Right atrium auricular region (tissue), 2 donors: Measurements from ENCODE around the gene RECQL5. TPM values are rescaled to one million over a fixed set of nuclear protein-coding genes. Genes with fewer than 3 reads are reported as not detected.

Experiments used
- DNase-seq: peaks from one replicate; pipeline ENCODE4 v3.0.0-alpha.2; 2019; ENCODE audit warnings: low spot score
- H3K27ac ChIP-seq, 2 donors: fragments of 200-600 bp; sonication (generic); 1 replicate in 1 of 2; 2 replicates in 1 of 2; pipeline ENCODE4 v1.5.1; 2016 to 2019
- H3K27me3 ChIP-seq, 2 donors: fragments of 200-600 bp; sonication (generic); one replicate each; pipeline versions ENCODE4 v1.5.1 to v1.6.0; 2017 to 2019
- H3K36me3 ChIP-seq: fragments of 200-600 bp; sonication (generic); one replicate; pipeline ENCODE4 v1.5.1; 2016
- H3K4me1 ChIP-seq, 2 donors: fragments of 200-600 bp; sonication (generic); one replicate each; pipeline versions ENCODE4 v1.5.1 to v1.6.0; 2017 to 2019
- H3K4me3 ChIP-seq, 2 donors: fragments of 200-600 bp; sonication (generic); 1 replicate in 1 of 2; 2 replicates in 1 of 2; pipeline ENCODE4 v1.5.1; 2017 to 2019; ENCODE audit warnings: mild to moderate bottlenecking in 1 of 2, moderate library complexity in 1 of 2
- H3K9me3 ChIP-seq, 2 donors: fragments of 200-600 bp; sonication (generic); one replicate each; pipeline ENCODE4 v1.5.1; 2019
- CTCF ChIP-seq, 2 donors: fragments of 200-600 bp; sonication (generic); IDR thresholded peaks; one replicate each; pipeline ENCODE4 v1.5.1; 2019; ENCODE audit warnings: antibody characterized with exemption in 2 of 2
- total RNA-seq, 2 donors: library from RNA; depleted of rRNA; stranded (reverse); fragments of >200 nt; gene quantifications; one replicate each; pipeline ENCODE4 v1.1.0, GENCODE V29; 2016

Gene RECQL5
- total RNA-seq, 2 donors from 2014 or later, result 6.2 to 7.1 TPM

- DNase-seq, result no peak
- H3K4me3 ChIP-seq, result no peak overlapping the region
- H3K27ac ChIP-seq, result no peak overlapping the region
- H3K36me3 ChIP-seq, result peaks cover 29% of the 10 kb centered on the region
- H3K9me3 ChIP-seq, result no peaks in the 10 kb centered on the region
- no peaks in the 10 kb centered on the region for H3K27me3 ChIP-seq
- peaks cover 0 to 11% of the 10 kb centered on the region in 2 donors for H3K4me1 ChIP-seq
- no peak for TF ChIP-seq CTCF (IDR thresholded peaks at IDR 0.05)
These were observed 4.4 kb downstream of the RECQL5 start for GRCh38 chr17:75662511-75662910.

- TF ChIP-seq CTCF (IDR thresholded peaks at IDR 0.05), result no peak
- Histone ChIP-seq H3K4me3 (no peak overlapping the region), H3K4me1 (peaks cover 0 to 9% of the 10 kb centered on the region in 2 donors), H3K27me3 (no peaks in the 10 kb centered on the region), H3K9me3 (no peaks in the 10 kb centered on the region), H3K27ac (no peak overlapping the region), H3K36me3 (peaks cover 29% of the 10 kb centered on the region)
- DNase-seq, result no peak
These were observed 5.4 kb downstream of the RECQL5 start for GRCh38 chr17:75661531-75661930.

GRCh38 chr17:75658237-75658636 is 8.7 kb downstream of the RECQL5 start:
- peaks cover 34% of the 10 kb centered on the region for H3K36me3 ChIP-seq
- H3K9me3 ChIP-seq, result no peaks in the 10 kb centered on the region
- H3K27me3 ChIP-seq, result no peaks in the 10 kb centered on the region
- H3K4me3 ChIP-seq, result no peak overlapping the region
- H3K4me1 ChIP-seq, result no peaks in the 10 kb centered on the region
- H3K27ac ChIP-seq, result no peak overlapping the region
- TF ChIP-seq CTCF (IDR thresholded peaks at IDR 0.05), result no peak
- no peak for DNase-seq

GRCh38 chr17:75654176-75654575 is 12.8 kb downstream of the RECQL5 start:
- peak in 1 of 2 donors; percentile 39 for TF ChIP-seq CTCF (IDR thresholded peaks at IDR 0.05)
- no peak for DNase-seq
- H3K27me3 ChIP-seq, result no peaks in the 10 kb centered on the region
- H3K4me1 ChIP-seq, result no peaks in the 10 kb centered on the region
- no peak overlapping the region for H3K27ac ChIP-seq
- no peak overlapping the region for H3K4me3 ChIP-seq
- H3K36me3 ChIP-seq, result peaks cover 16% of the 10 kb centered on the region
- H3K9me3 ChIP-seq, result no peaks in the 10 kb centered on the region

- Histone ChIP-seq H3K36me3 (peaks cover 16% of the 10 kb centered on the region), H3K27me3 (no peaks in the 10 kb centered on the region), H3K27ac (no peak overlapping the region), H3K9me3 (no peaks in the 10 kb centered on the region), H3K4me1 (no peaks in the 10 kb centered on the region), H3K4me3 (no peak overlapping the region)
- peak; percentile 64 to 76 for TF ChIP-seq CTCF (IDR thresholded peaks at IDR 0.05)
- no peak for DNase-seq
These were observed 13.9 kb downstream of the RECQL5 start for GRCh38 chr17:75652934-75653549.

- Histone ChIP-seq H3K9me3 (no peaks in the 10 kb centered on the region), H3K4me1 (no peaks in the 10 kb centered on the region), H3K36me3 (peaks cover 16% of the 10 kb centered on the region), H3K27ac (no peak overlapping the region), H3K4me3 (no peak overlapping the region), H3K27me3 (no peaks in the 10 kb centered on the region)
- DNase-seq, result no peak
- TF ChIP-seq CTCF (IDR thresholded peaks at IDR 0.05), result no peak
These were observed 14.6 kb downstream of the RECQL5 start for GRCh38 chr17:75652341-75652740.
